Muscle of back (tissue), 11 donors: ENCODE data around the gene C8G. TPM values are rescaled to one million over a fixed set of nuclear protein-coding genes. Genes with fewer than 3 reads are reported as not detected.

Source experiments
- DNase-seq, 3 donors: peaks; one replicate each; pipeline versions ENCODE4 v3.0.0 to v3.0.0-alpha.2; 2013
- polyA plus RNA-seq, 10 donors: library from polyadenylated mRNA; unstranded; fragments of 120-200 nt; gene quantifications; one replicate each; pipeline ENCODE4 v1.2.1, GENCODE V29; 2013; ENCODE audit not compliant: insufficient read length in 10 of 10

C8G gene
- polyA plus RNA-seq, 10 donors, result 0.29 to 1.0 (median 0.51) TPM; not detected in 1

DNA sequence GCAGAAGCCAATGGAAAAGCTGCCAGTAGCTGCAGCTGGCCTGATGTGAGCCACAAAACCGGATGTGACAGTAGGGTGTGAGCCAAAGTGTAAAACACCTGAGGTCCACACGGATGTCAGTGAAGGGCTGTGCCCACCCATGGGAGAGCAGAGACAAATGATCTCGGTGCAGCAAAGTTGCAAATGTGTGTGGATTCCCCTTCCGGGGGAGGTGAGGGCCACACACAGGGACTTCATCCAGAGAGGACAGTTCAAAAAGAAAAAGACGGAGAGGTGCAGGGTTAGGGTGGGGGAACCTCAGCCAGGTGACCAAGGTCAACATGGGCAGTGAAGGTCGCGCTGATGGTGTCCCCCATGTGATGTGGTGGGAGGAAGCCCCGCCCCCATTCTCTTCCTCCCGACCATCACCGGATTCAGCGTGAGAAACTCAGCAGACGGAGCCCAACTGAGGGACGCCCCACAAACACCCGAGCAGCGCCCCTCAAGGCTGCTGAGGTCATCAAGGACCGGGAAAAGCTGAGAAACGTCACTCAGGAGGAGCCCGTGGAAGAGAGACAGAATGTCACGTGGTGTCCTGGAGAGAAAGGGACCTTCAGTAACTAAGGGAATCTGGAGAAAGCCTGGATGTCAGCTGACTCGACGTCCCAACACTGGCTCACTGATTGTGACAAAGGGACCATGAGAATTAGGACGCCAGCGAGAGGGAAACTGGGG, 20.9 kb downstream of the C8G start:
- peak in 1 of 3 donors; percentile 52 for DNase-seq

DNA sequence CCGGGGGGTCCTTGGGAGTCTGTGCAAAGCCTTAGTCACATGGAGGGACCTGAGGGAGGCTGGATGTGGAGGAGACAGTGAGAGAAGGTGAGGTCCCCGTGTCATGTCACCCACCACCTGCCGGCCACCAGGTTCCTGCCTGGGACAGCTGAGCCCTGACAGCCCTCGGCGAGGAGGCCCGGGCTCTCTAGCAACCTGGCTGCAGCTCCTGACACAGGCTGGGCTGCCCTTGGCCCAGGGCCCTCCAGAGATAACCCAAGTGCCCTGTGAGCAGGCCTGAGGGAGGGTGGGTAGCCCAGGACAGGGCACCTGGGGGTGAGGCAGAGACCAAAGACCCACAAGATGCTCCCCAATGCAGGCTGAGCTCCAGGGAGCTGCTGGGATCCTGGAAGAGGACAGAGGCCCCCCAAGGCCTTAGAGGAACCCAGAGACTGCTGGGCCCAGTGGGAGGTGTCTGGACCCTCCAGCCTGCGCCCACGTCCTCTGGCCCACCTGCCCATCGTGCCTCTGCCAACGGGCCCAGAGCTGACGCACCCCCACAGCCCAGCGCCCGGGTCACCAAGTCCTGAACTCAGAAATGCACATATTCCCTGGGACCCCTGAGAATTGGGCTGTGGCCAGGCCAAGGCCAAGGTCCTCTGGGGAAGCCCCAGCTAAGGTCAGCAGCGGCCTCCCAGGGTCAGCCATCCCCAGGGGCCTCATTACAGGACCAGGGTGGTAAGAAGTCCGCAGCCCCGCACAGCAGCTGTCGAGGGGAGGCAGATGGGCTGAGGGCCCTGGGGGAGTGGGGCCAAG, 23.5 kb downstream of the C8G start:
- no peak for DNase-seq

DNA sequence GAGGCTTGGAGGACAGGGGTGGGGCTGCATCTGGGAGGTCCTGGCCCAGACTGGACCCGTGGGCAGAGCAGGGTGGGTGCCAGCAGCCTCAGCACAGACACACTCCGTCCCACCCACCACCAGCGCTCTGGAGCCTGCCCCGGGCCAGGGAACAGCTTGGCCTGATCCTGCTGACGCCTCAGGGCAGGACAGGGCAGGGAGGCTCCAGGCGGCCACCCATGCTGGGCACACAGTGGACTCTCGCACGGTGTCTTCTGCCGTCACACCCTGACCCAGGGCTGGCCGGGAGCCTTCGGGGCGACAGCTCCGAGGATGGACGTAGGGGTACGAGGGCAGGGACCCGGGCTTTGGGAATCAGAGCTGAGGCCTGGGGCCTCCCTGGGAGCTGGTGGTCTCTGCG, 24.1 kb downstream of the C8G start:
- DNase-seq, result no peak

DNA sequence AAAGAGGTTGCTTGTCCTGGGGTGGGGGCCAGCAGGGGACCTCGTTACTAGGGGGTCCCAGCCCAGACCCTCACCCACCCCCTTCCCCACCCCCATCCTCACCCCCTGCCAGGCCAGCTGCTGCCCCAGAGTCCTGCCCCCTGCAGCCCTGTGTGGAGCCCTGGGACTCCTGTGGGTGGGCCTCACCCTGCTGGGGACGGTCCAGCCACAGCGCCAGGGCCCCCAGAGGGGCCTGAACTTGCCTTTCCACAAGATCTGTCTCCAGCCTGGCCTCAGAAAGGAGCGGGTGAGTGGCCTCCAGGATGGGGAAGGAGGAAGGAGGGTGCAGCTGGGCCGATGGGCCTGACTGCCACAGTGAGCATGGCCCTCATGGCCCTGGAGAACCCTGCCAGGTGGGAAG, 24.7 kb downstream of the C8G start:
- DNase-seq, result no peak

DNA sequence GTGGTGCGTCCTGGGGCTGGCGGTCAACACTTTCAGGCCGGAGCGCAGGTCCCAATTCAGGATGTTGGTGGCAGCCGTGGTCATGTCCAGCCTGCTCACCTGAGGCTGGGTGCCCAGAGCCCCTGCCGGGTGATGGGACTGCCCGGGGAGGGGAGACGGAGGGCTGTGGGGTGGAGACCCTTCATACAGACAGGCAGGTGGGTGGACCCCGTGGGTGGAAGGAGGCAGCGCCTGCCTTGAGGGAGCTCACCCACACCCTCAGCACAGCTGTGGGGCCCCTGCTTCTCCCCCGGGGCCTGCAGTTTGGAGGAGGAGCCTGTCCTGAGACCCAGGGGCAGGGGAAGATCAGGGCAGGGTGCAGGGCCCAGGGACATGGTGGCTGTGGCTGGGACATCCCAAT, 25.3 kb downstream of the C8G start:
- no peak for DNase-seq

DNA sequence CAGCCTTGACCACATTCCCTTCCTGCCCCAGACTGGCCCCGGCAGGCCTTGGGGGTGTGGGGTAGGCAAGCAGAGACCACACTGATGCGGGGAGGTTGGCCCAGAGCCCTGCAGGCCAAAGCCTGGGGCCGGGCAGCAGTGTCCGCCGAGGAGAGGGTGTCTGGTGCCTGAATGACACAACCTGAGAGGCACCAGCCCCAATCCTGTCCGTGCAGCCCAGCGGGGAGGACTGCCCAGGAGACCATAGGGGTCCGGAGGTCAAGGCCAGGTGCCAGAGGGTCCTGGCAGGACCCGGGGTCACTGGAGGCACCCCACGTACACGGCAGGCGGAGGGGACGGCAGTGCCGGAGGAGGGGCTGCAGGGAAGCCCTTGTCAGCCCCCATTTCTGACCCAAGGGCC, 26.7 kb downstream of the C8G start:
- DNase-seq, result no peak

DNA sequence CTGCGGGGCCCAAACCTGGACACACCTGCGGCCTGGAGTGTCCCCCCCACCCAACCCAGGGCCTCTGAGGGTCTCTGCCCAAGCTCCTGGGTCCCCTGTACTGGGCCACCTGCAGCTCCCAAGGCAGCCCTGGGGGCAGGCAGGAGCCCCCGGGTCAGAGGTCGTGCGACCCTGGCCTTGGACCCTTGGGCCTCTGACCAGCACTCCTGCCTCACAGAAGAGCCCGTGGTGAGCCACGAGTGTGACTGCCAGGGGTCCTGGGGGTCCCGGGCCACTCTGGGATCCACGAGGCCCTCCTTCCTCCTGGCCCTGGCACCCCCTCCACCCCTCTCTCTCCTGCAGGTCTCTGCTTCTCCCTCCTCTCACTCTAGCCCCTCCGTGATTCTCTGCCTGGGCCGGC, 27.3 kb downstream of the C8G start:
- no peak for DNase-seq

DNA sequence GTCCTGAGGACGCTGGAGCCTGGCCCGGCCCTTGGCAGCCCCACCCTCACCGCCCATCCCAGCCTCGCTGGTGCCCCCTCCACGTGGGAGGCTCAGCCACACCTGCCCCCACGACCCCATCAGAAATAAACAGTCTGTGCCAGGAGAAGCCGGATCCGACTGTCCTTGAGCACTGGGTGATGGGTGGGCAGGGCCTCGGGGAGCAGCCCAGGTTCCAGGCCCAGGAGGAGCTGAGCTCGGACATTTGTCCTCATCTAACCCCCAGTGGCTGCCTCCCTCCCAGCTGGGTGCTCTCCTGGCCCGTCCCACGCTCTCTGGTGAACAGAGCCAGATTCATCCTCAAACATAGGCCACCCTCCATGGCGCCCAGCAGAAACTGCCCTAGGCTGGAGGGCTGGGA, 27.7 kb downstream of the C8G start:
- DNase-seq, result no peak

DNA sequence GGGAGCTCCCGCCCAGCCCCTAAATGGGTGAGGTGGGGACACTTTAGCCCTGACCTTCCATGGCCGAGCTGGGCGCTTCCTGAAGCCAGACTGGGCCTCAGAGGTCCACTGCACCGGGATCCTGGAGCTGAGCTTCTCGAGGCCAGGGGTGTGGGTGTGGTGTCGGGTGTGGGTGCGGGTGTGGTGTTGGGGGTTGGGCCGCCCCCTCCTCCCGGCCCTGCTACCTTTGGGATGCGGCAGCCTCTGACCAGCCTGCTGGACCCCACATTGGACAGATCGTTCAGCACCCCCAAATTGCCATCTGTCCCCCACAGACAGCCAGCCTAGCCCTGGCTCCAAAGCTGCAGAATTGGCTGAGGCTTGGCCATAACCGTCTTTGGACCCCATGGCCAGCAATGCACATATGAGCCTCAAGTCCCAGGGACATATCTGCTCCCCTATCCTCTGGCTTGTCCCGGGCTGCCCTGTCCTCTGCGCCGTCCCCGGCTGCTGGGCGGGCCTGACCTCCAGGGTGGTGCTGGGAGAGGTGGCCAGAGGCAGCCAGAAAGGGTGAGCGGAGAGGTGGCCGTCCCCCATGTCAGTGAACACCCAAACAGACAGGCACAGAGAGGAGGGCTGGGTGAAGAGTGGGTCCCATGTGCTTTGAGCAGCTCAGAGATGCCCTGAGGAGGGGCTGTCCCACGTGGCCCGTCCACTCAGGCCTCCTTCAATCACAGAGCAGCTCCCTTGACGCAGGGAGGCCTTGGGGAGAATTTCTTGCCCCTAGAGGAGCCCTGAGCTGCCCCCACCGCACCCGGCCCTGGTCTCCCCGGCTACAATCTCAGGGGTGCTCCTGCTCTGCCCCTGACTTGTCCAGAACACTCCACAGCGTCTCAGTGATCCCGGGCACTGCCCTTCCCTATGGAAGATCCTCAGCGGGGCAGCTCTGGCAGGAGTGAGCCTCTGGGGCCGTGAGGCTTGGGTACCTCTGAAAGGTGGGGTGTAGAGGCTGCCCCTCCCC, 28.9 kb downstream of the C8G start:
- no peak for DNase-seq

DNA sequence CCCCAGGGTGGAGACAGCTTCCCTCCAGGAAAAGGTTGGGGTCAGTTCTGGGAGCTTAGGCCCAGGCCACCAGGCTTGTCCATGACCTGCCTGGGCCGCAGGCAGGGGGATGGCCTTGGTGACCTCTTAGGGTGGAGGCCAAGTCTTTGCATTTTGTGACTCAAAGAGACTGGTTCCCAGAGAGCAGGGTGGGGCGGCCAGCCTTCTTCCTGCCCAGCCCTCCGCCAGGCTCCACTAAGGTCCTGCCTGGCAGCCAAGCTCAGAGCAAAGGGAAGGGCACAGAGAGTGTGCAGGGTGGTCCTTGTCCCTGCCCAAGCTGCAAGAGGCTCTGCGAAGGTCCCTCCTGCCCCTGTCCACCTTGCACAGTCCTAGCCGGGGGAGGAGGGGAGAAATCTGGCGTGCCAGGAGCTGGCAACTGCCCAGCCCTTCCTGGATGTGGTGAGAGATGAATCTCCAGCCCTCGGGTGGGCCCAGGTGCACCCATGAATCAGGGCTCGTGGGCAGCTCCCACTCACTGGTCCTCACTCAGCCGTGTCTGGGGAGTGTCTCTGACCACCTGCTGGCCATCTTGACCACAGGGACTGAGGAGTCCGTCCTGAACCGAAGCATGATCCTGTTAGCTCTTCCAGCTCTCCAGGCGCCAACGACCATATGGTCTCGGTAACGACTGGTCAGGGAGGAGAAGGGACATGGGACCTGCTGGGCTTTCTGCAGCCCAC, 29.9 kb downstream of the C8G start:
- DNase-seq, result no peak

DNA sequence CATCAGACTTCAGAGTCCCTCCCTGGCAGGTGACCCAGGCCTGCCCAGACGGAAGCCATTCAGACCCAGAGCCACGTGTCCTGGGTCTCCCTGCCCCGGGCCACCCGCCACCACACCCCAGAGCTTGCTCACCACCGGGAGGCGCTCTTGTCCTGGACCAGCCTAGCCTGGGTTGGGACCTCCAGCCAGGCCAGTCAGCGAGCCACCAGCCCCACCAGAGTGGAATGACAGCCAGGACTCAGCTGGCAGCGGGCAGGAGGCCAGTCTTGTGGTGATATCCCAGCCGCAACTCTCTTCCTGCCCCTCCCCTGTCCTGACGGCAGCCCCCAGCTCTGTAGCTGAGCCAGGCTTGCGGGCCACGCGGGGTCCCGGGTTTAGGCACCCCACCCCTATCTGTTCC, 30.6 kb downstream of the C8G start:
- DNase-seq, result peak in 1 of 3 donors; percentile 54

DNA sequence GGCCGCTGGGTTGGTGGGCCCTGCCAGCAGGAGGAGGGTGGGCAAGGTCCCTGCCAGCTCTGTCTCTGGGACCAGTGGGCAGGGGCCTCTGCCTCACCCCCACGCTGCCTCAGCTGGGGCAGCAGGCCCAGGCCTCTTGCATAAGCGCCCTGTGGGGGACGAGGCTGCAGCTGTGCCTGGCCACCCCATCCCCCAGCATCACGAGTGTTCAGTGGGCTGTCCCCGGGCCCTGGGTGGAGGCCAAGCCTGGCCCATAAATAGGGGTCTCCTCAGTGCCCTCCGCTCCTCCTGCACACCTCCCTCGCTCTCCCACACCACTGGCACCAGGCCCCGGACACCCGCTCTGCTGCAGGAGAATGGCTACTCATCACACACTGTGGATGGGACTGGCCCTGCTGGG, 32.2 kb downstream of the C8G start, which contains the start of gene PTGDS:
TSS of gene PTGDS (plus strand) at position 282 of the 400 bp plus-strand sequence. CDS start at position 357, 75 bp downstream.
- DNase-seq, result peak in 1 of 3 donors; percentile 62

DNA sequence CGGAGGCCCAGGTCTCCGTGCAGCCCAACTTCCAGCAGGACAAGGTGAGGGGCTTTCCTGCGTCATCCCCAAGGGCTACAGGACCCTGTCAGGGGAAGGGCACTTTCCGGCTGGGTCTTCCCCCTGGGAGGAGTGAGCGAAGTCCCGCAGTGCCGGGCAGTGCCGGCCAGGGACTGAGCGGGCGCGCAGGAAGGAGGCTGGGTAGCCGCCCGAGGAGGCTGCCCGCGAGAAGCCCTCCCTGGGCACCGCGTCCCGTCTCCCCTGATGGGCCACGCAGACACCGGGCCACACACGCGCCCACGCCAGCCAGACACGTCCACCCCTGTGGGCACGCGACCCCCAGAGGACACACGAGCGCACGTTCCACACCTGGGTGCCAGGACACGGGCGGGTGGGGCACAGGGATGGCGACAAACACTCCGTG, 32.6 kb downstream of the C8G start:
- no peak for DNase-seq

DNA sequence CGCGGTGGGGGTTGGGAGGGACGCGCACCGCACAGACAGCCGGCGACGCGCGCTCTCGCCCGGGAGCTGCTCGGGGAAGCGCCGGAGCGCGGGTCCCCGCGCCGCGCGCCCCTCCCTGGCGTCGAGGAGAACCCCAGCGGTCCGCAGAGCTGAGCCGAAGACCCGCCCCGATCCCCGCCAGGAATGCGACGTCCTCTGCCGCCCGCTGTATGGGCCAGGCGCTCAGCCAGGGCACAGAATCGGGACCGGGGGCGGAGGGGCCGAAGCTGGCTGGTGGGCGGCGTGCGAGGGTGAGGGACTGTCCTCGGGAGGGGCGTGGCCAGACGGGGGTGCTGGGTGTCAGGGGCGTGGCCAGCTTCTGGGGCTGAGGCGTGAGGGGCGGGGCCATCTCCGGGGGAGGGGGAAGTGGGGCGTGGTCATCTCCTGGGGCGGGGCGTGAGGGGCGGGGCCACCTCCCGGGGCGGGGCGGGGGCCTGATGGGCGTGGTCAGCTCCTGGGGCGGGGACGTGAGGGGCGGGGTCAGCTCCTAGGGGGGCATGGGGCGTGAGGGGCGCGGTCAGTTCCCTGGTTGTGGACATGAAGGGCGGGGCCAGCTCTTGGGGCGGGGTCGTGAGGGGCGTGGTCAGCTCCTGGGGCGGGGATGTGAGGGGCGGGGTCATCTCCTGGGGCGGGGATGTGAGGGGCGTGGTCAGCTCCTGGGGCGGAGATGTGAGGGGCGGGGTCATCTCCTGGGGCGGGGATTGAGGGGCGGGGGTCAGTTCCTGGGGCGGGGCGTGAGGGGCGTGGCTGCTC, 33.2 kb downstream of the C8G start:
- peak in 1 of 3 donors; percentile 79 for DNase-seq

DNA sequence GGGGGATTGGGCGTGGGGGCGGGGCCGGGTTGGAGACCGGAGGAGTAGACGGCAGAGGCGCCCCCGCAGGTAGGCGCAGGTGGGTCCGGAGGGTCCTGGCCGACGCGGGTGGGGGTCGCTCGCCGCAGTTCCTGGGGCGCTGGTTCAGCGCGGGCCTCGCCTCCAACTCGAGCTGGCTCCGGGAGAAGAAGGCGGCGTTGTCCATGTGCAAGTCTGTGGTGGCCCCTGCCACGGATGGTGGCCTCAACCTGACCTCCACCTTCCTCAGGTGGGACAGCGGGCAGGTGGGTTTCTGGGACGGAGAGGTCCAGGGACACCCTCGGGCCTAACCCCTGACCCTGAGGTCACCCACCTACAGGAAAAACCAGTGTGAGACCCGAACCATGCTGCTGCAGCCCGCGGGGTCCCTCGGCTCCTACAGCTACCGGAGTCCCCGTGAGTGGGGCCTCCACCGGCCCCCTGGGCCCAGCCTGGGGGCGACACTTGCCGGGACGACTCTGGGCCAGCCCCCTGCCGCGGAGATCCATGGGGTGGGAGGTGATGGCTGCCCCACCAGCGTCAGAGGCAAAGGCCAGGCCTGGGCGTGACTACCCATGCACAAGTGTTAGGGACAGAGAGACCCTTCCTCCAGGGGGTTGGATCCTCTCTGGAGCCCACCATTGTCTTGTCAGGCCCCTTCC, 34.0 kb downstream of the C8G start:
- no peak for DNase-seq

DNA sequence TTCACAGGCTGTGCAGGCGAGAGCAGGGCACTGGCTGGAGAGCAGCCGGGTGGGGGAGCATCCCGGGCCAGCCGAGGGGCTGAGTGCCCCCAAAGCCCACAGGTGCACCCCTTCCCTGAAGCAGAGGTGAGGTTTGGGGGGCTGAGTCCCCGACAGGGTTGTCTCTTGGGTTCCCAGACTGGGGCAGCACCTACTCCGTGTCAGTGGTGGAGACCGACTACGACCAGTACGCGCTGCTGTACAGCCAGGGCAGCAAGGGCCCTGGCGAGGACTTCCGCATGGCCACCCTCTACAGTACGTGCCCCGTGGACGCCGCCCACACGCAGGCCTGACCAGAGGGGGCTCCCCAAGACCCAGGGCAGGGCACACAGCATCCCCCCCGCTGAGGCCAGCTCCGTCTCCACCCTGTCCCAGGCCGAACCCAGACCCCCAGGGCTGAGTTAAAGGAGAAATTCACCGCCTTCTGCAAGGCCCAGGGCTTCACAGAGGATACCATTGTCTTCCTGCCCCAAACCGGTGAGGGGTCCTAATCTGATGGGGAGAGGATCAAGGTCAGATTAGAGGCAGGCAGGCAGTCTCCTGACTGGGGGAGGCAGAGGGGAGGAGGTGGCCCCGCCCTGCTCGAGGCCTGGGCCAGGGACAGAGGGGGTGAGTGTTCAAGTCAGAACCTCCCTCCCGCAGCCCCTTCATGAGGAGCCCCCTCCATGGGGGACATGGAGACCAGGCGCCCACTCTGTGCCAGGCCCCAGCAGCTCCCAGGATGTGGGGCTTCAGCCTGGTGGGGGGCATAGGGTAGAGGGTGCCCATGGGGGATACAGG, 34.9 kb downstream of the C8G start:
- no peak for DNase-seq

DNA sequence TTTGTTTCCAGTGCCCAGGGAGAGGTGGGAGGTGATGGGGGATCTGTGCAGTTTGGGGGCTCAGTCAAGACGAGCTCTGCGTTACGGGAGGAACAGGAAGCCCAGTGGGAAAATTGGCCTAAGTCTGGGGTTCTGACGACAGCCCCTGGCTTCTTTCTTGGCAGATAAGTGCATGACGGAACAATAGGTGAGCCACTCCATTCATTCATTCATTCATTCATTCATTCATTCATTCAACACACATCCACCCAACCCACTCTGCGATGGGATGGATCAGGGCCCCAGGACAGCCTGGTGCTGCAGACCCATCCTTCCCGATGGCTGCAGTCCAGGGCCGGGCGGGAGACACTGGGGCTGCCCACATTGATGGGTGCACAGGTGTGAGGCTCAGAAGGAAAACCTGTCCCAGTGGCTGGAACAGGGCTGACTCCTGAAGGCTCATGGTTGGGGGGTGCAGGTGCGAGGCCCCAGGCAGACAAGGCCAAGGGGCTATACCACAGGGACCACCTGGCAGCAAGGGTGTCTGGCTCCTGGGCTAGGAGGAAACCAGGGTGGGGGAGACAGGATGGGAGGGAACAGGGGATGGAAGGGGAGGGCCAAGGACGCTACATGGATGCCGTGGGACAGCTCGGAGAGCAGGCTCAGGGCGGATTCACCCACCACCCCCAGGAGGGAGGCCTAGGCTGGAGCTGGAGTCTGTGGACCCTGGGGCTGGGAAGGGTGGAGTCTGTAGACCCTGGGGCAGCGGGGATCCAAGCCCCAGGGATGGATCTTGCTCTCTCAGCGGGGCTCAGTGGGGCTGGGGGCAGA, 35.8 kb downstream of the C8G start:
- DNase-seq, result no peak
